RWPE2 (cell line): Measurements from ENCODE around the gene DNAJC11.
"Not testable (repeated sequence)": the region's sequence is repeated elsewhere in the genome, so short reads cannot be mapped to it uniquely, and the experiment has no call there.

ENCODE experiments used
- ATAC-seq: fragments of 200-7000 bp; cut with Tn5 transposase; 3 replicates; pipeline ENCODE4 v1.9.1; 2021; ENCODE audit warnings: low read depth
- DNase-seq: peaks from one replicate; pipeline ENCODE4 v3.0.0-alpha.2; 2020; ENCODE audit warnings: low spot score
- H3K27ac ChIP-seq: fragments of 450-650 bp; 2 replicates; pipeline ENCODE4 v1.5.1; 2017; ENCODE audit warnings: mild to moderate bottlenecking; ENCODE audit not compliant: poor library complexity, severe bottlenecking
- H3K27me3 ChIP-seq: fragments of 250-450 bp; sonication (Bioruptor Pico); 2 replicates; pipeline ENCODE4 v1.5.1; 2021; ENCODE audit warnings: mild to moderate bottlenecking, moderate library complexity; ENCODE audit not compliant: insufficient read depth, poor library complexity, severe bottlenecking
- H3K36me3 ChIP-seq: fragments of 250-450 bp; sonication (Bioruptor Pico); 2 replicates; pipeline ENCODE4 v1.5.1; 2020; ENCODE audit warnings: low read depth, mild to moderate bottlenecking, moderate library complexity
- H3K4me1 ChIP-seq: fragments of 250-450 bp; sonication (Bioruptor Pico); 2 replicates; pipeline ENCODE4 v1.5.1; 2021; ENCODE audit warnings: mild to moderate bottlenecking, moderate library complexity; ENCODE audit not compliant: insufficient read depth, poor library complexity, severe bottlenecking
- H3K4me3 ChIP-seq: fragments of 250-450 bp; sonication (Bioruptor Pico); 2 replicates; pipeline ENCODE4 v1.5.1; 2021; ENCODE audit warnings: mild to moderate bottlenecking, moderate library complexity; ENCODE audit not compliant: severe bottlenecking
- H3K9me3 ChIP-seq: fragments of 250-450 bp; sonication (Bioruptor Pico); 2 replicates; pipeline ENCODE4 v1.5.1; 2021; ENCODE audit warnings: mild to moderate bottlenecking, moderate library complexity; ENCODE audit not compliant: severe bottlenecking
- CTCF ChIP-seq: fragments of 450-650 bp; IDR thresholded peaks from one replicate; pipeline ENCODE4 v1.5.1; 2017; ENCODE audit warnings: mild to moderate bottlenecking, moderate library complexity; ENCODE audit not compliant: poor library complexity, severe bottlenecking

DNAJC11 gene

DNA sequence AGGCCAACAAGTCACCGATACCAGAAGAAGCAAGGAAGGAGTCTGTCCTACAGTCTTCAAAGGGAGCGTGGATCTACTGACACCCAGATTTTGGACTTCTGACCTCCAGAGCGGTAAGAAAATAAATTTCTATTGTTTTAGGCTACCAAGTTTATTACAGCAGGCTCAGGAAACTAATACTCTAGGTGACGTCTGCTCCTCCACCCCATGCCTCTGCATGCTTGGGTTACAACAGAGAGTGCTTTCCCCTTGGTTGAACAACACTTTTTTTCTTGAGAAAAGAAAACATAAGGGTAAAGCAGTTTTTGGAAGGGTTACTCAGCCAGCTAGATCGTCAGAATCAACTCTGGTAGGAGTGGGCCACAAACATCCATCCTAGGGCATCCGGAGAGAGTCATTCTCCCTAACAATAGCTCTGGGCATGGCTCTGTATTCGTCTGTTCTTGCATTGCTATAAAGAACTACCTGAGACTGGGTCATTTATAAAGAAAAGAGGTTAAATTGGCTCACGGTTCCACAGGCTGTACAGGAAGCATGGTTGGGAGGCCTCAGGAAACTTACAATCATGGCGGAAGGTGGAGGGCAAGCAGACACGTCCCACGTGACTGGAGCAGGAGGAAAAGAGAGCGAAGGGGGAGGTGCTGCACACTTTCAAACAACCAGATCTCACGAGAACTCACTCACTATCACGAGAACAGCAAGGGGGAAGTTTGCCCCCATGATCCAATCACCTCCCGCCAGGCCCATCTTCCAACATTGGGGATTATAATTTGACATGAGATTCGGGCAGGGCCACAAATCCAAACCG, 22.2 kb upstream of the DNAJC11 start:
- Histone ChIP-seq H3K4me3 (no peak overlapping the region), H3K27me3 (no peaks in the 10 kb centered on the region), H3K4me1 (peaks cover 6% of the 10 kb centered on the region), H3K27ac (peak overlapping the region; percentile 29), H3K9me3 (no peaks in the 10 kb centered on the region), H3K36me3 (no peaks in the 10 kb centered on the region)
- no peak for TF ChIP-seq CTCF
- DNase-seq, result no peak
- no peak for ATAC-seq

- DNase-seq (no peak), ATAC-seq (no peak)
- H3K36me3 ChIP-seq, result no peaks in the 10 kb centered on the region
- H3K9me3 ChIP-seq, result peaks cover 2% of the 10 kb centered on the region
- no peaks in the 10 kb centered on the region for H3K4me1 ChIP-seq
- no peak overlapping the region for H3K4me3 ChIP-seq
- no peak for TF ChIP-seq CTCF
- H3K27me3 ChIP-seq, result no peaks in the 10 kb centered on the region
- no peak overlapping the region for H3K27ac ChIP-seq
Measured at GRCh38 chr1:6711174-6711573, 9.6 kb upstream of the DNAJC11 start.

DNA sequence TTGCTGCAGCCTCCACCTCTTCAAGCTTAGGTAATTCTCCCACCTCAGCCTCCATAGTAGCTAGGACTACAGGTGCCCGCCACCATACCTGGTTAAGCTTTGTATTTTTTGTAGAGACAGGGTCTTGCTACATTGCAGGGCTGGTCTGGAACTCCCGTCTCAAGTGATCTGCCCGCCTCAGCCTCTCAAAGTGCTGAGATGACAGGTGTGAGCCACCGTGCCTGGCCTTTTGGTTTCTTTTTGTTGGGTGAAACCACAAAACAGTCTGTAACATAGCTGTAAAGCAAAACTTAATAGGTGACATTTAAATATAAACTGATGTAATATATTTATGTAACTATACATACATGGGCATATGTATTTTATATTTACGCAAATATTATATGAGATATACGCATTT, 3.1 kb upstream of the DNAJC11 start:
- H3K27me3 ChIP-seq, result no peaks in the 10 kb centered on the region
- H3K9me3 ChIP-seq, result no peaks in the 10 kb centered on the region
- no peak overlapping the region for H3K27ac ChIP-seq
- ATAC-seq, result no peak
- H3K36me3 ChIP-seq, result no peaks in the 10 kb centered on the region
- no peak for DNase-seq
- no peak for TF ChIP-seq CTCF
- H3K4me3 ChIP-seq, result no peak overlapping the region
- H3K4me1 ChIP-seq, result no peaks in the 10 kb centered on the region

- H3K4me3 ChIP-seq, result no peak overlapping the region
- no peak overlapping the region for H3K27ac ChIP-seq
- H3K36me3 ChIP-seq, result 0 out of 2 replicates have a peak, but pooled peaks cover 8% of the 10 kb centered on the region
- H3K4me1 ChIP-seq, result no peaks in the 10 kb centered on the region
- H3K27me3 ChIP-seq, result no peaks in the 10 kb centered on the region
- TF ChIP-seq CTCF, result no peak
- DNase-seq (no peak), ATAC-seq (no peak)
- no peaks in the 10 kb centered on the region for H3K9me3 ChIP-seq
Measured at GRCh38 chr1:6703016-6703415, 1.4 kb upstream of the DNAJC11 start.

DNA sequence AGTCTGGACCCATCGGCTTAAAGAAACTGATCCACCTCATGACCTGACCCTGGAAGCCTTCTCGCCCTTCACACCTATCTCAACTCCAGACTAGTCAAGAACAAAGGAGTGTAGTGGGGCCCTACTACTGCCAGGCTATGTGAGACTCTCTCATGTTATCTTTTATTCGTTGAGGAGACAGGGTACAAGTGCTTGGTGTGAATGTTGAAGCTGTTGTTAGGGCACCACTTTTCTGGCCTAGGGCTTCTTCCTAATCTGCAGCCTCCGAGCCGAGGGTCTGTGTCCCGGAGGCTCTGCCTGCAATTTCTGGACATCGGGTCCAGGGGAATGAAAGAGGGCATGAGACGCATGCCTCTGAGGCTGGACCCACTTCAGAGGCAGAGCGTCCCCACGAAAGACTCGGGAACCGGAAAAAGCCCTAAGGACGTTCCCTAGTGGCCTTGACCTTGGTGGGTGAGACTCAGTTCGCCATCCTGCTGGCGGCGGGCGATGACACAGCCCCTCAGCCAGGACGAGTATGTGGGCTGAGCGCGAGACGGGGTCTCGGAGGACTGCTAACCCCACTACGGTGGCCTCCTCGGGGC, 671 bp downstream of the DNAJC11 start:
- no peaks in the 10 kb centered on the region for H3K9me3 ChIP-seq
- H3K27ac ChIP-seq, result peak overlapping the region; percentile 37
- DNase-seq (no peak), ATAC-seq (no peak; the same call in 2 of the 3 replicates)
- peak overlapping the region; percentile 91 for H3K4me3 ChIP-seq
- no peaks in the 10 kb centered on the region for H3K27me3 ChIP-seq
- no peak for TF ChIP-seq CTCF
- no peaks in the 10 kb centered on the region for H3K4me1 ChIP-seq
- H3K36me3 ChIP-seq, result peaks cover 17% of the 10 kb centered on the region; the same call in 1 of the 2 replicates

DNA sequence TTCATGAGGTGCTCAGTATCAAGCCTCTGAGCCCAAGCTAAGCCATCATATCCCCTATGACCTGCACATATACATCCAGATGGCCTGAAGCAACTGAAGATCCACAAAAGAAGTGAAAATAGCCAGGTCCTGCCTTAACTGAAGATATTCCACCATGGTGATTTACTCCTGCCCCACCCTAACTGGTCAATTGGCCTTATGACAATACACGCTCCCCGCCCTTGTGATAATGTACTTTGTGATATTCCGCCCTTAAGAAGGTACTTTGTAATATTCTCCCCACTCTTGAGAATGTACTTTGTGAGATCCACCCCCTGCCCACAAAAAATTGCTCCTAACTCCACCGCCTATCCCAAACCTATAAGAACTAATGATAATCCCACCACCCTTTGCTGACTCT, 1.7 kb downstream of the DNAJC11 start:
- H3K36me3 ChIP-seq, result peaks cover 17% of the 10 kb centered on the region; the same call in 1 of the 2 replicates
- DNase-seq, ATAC-seq, H3K4me3 ChIP-seq, H3K9me3 ChIP-seq, H3K27me3 ChIP-seq, H3K27ac ChIP-seq, H3K4me1 ChIP-seq: not testable (repeated sequence)
